GM21786 (cell line): ENCODE results near the gene BCS1L.

Experiments used
- ATAC-seq: cut with Tn5 transposase; IDR thresholded peaks from one replicate; pipeline ENCODE4 v1.9.1; 2021; ENCODE audit not compliant: unreplicated experiment

The BCS1L gene

GRCh38 chr2:218711550-218711929 lies 52.1 kb downstream of the BCS1L start:
- no peak for ATAC-seq
